SK-N-SH treated with all-trans-retinoic acid at 6 μM for 48 hours (cell line): Measurements from ENCODE around the gene ANKFN1.

ENCODE experiments used
- ARNTL ChIP-seq: fragments of 450-650 bp; formaldehyde crosslinking; IDR thresholded peaks from 2 replicates; pipeline ENCODE4 v1.5.0; 2020; ENCODE audit warnings: low read depth, mild to moderate bottlenecking, moderate library complexity, borderline replicate concordance
- BACH2 ChIP-seq: fragments of 250-450 bp; sonication (Bioruptor Pico); IDR thresholded peaks from 2 replicates; pipeline ENCODE4 v1.9.0; 2021; ENCODE audit warnings: mild to moderate bottlenecking, borderline replicate concordance
- CREB5 ChIP-seq: fragments of 250-450 bp; sonication (Bioruptor Pico); IDR thresholded peaks from 2 replicates; pipeline ENCODE4 v1.5.1; 2020; ENCODE audit warnings: low read depth, mild to moderate bottlenecking, moderate library complexity
- GLIS3 ChIP-seq: fragments of 250-450 bp; sonication (Bioruptor Pico); IDR thresholded peaks from 2 replicates; pipeline ENCODE4 v1.5.0; 2020; ENCODE audit warnings: mild to moderate bottlenecking, moderate library complexity
- OSR1 ChIP-seq: fragments of 250-450 bp; sonication (Bioruptor Pico); IDR thresholded peaks from 2 replicates; pipeline ENCODE4 v1.8.0; 2022; ENCODE audit warnings: moderate library complexity, mild to moderate bottlenecking, inconsistent platforms
- RARB ChIP-seq: fragments of 250-450 bp; sonication (Bioruptor Pico); IDR thresholded peaks from 2 replicates; pipeline ENCODE4 v1.8.0; 2021; ENCODE audit warnings: mild to moderate bottlenecking, moderate library complexity
- SNAI2 ChIP-seq: fragments of 250-450 bp; sonication (Bioruptor Pico); IDR thresholded peaks from 2 replicates; pipeline ENCODE4 v1.5.0; 2020; ENCODE audit warnings: mild to moderate bottlenecking, moderate library complexity
- ZC3H10 ChIP-seq: fragments of 250-450 bp; sonication (Bioruptor Pico); IDR thresholded peaks from 2 replicates; pipeline ENCODE4 v1.5.1; 2021; ENCODE audit warnings: mild to moderate bottlenecking, moderate library complexity
- ZFP3 ChIP-seq: fragments of 250-450 bp; sonication (Bioruptor Pico); IDR thresholded peaks from 2 replicates; pipeline ENCODE4 v1.5.0; 2020; ENCODE audit warnings: mild to moderate bottlenecking, moderate library complexity
- ZFP30 ChIP-seq: fragments of 450-650 bp; formaldehyde crosslinking; IDR thresholded peaks from 2 replicates; pipeline ENCODE4 v1.5.0; 2022; ENCODE audit warnings: mild to moderate bottlenecking, moderate library complexity
- ZNF70 ChIP-seq: fragments of 450-650 bp; formaldehyde crosslinking; IDR thresholded peaks from 2 replicates; pipeline ENCODE4 v1.5.0; 2020; ENCODE audit warnings: mild to moderate bottlenecking, moderate library complexity
- TF ChIP-seq, protein P1 (sequence below): fragments of 250-450 bp; sonication (Bioruptor Pico); IDR thresholded peaks from 2 replicates; pipeline ENCODE4 v1.8.0; 2021; ENCODE audit warnings: low read depth, mild to moderate bottlenecking, moderate library complexity, borderline replicate concordance
- TF ChIP-seq, protein P2 (sequence below): fragments of 250-450 bp; sonication (Bioruptor Pico); IDR thresholded peaks from 2 replicates; pipeline ENCODE4 v1.8.0; 2020; ENCODE audit warnings: mild to moderate bottlenecking, moderate library complexity, borderline replicate concordance

- TF ChIP-seq ZC3H10: no peak
- no peak for TF ChIP-seq SNAI2
- TF ChIP-seq, protein P1, sequence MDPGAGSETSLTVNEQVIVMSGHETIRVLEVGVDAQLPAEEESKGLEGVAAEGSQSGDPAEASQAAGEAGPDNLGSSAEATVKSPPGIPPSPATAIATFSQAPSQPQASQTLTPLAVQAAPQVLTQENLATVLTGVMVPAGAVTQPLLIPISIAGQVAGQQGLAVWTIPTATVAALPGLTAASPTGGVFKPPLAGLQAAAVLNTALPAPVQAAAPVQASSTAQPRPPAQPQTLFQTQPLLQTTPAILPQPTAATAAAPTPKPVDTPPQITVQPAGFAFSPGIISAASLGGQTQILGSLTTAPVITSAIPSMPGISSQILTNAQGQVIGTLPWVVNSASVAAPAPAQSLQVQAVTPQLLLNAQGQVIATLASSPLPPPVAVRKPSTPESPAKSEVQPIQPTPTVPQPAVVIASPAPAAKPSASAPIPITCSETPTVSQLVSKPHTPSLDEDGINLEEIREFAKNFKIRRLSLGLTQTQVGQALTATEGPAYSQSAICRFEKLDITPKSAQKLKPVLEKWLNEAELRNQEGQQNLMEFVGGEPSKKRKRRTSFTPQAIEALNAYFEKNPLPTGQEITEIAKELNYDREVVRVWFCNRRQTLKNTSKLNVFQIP: no peak
- TF ChIP-seq RARB: no peak
- no peak for TF ChIP-seq ZFP30
- no peak for TF ChIP-seq ARNTL
- TF ChIP-seq, protein P2, sequence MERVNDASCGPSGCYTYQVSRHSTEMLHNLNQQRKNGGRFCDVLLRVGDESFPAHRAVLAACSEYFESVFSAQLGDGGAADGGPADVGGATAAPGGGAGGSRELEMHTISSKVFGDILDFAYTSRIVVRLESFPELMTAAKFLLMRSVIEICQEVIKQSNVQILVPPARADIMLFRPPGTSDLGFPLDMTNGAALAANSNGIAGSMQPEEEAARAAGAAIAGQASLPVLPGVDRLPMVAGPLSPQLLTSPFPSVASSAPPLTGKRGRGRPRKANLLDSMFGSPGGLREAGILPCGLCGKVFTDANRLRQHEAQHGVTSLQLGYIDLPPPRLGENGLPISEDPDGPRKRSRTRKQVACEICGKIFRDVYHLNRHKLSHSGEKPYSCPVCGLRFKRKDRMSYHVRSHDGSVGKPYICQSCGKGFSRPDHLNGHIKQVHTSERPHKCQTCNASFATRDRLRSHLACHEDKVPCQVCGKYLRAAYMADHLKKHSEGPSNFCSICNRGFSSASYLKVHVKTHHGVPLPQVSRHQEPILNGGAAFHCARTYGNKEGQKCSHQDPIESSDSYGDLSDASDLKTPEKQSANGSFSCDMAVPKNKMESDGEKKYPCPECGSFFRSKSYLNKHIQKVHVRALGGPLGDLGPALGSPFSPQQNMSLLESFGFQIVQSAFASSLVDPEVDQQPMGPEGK: no peak
- TF ChIP-seq CREB5: no peak
- TF ChIP-seq BACH2: no peak
- no peak for TF ChIP-seq OSR1 (CRISPR knock-in tag)
- TF ChIP-seq ZFP3 (CRISPR knock-in tag): no peak
- TF ChIP-seq GLIS3 (CRISPR knock-in tag): no peak
- no peak for TF ChIP-seq ZNF70
Observed at GRCh38 chr17:56445692-56446411, 292.6 kb downstream of the ANKFN1 start.
